Activated B cell treated with CpG ODN at 0.5 μM for 24 hours (primary cell): Measurements from ENCODE around the gene UGT2B11. TPM values are rescaled to one million over a fixed set of nuclear protein-coding genes. Genes with fewer than 3 reads are reported as not detected.
"Not testable (repeated sequence)": the region's sequence is repeated elsewhere in the genome, so short reads cannot be mapped to it uniquely, and the experiment has no call there.

ENCODE experiments used
- ATAC-seq: fragments of 200-7000 bp; cut with Tn5 transposase; one replicate; pipeline ENCODE4 v1.10.0; 2021; ENCODE audit warnings: low read depth, mild to moderate bottlenecking, moderate library complexity
- CTCF ChIA-PET: fragments of 350-600 bp; sonication (Branson Sonifier 250); formaldehyde crosslinking; loops from one replicate; lab custom pipeline; 2021; ENCODE audit warnings: antibody characterized with exemption; lab: Charles Lee
- POLR2A ChIA-PET: fragments of 350-600 bp; sonication (Branson Sonifier 250); formaldehyde crosslinking; loops from one replicate; lab custom pipeline; 2021; ENCODE audit warnings: antibody characterized with exemption; lab: Charles Lee
- DNase-seq: peaks from one replicate; pipeline ENCODE4 v3.0.0; 2022
- H3K27ac Mint-ChIP-seq: one replicate; pipeline ENCODE4 v1.8.0; 2020; ENCODE audit warnings: mixed read lengths
- H3K27me3 Mint-ChIP-seq: one replicate; pipeline ENCODE4 v1.8.0; 2021; ENCODE audit warnings: mixed read lengths
- H3K36me3 Mint-ChIP-seq: one replicate; pipeline ENCODE4 v1.8.0; 2021; ENCODE audit warnings: low read depth, mixed read lengths
- H3K4me1 Mint-ChIP-seq: one replicate; pipeline ENCODE4 v1.8.0; 2021; ENCODE audit warnings: mixed read lengths
- H3K4me3 Mint-ChIP-seq: one replicate; pipeline ENCODE4 v1.8.0; 2020; ENCODE audit warnings: mild to moderate bottlenecking, mixed read lengths
- H3K9me3 Mint-ChIP-seq: one replicate; pipeline ENCODE4 v1.8.0; 2020; ENCODE audit warnings: mixed read lengths
- CTCF ChIP-seq: fragments of 200-600 bp; IDR thresholded peaks from one replicate; pipeline ENCODE4 v1.8.0; 2022; ENCODE audit warnings: antibody characterized with exemption, mild to moderate bottlenecking
- intact Hi-C: fragments of 100-400 bp; cut with micrococcal nuclease; formaldehyde crosslinking; loops from one replicate; pipeline ENCODE4 v1.15.1; 2024
- total RNA-seq: library from RNA; stranded (reverse); gene quantifications from 2 replicates; pipeline ENCODE4 v1.2.3, GENCODE V29; 2022

The UGT2B11 gene
- total RNA-seq, 1 donor from 2014 or later, result not detected

DNA sequence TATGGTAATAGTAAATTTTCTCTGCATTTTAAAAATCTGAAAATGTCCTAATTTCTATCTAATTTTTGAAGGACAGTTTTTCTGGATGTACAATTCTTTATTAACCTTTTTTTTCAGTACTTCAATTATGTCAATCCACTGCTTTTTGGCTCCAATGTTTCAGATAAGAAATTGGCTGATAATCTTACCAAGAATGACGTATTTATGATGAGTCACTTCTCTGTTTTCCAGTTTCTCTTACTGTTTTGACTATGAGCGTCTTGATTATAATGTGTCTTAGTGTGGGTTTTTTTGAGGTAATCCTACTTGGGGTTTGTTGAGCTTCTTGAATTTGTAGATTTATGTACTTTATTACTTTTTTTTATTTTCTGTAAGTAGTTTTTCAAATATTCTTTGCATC lies 47.2 kb downstream of the UGT2B11 start:
- Mint-ChIP-seq H3K9me3 (no peaks in the 10 kb centered on the region), H3K27ac (no peak overlapping the region), H3K27me3 (no peaks in the 10 kb centered on the region), H3K4me3 (no peak overlapping the region), H3K4me1 (no peaks in the 10 kb centered on the region), H3K36me3 (no peaks in the 10 kb centered on the region)
- CTCF ChIA-PET, result no interaction called here
- ATAC-seq, result no peak
- POLR2A ChIA-PET, result no interaction called here
- no peak for DNase-seq
- intact Hi-C loops, result no loop called here
- TF ChIP-seq CTCF, result no peak

GRCh38 chr4:69166376-69166775 lies 48.2 kb downstream of the UGT2B11 start:
- POLR2A ChIA-PET, H3K9me3 Mint-ChIP-seq, DNase-seq, CTCF ChIA-PET, H3K27ac Mint-ChIP-seq, ATAC-seq, H3K27me3 Mint-ChIP-seq, H3K36me3 Mint-ChIP-seq, H3K4me1 Mint-ChIP-seq, intact Hi-C loops, H3K4me3 Mint-ChIP-seq: not testable (repeated sequence)

GRCh38 chr4:69165707-69166106 lies 48.8 kb downstream of the UGT2B11 start:
- H3K27ac Mint-ChIP-seq, H3K9me3 Mint-ChIP-seq, POLR2A ChIA-PET, H3K4me3 Mint-ChIP-seq, ATAC-seq, H3K27me3 Mint-ChIP-seq, intact Hi-C loops, CTCF ChIA-PET, DNase-seq, H3K4me1 Mint-ChIP-seq, H3K36me3 Mint-ChIP-seq: not testable (repeated sequence)

- no peak for TF ChIP-seq CTCF
- ChIA-PET CTCF (no interaction called here), POLR2A (no interaction called here)
- ATAC-seq (no peak), DNase-seq (no peak)
- H3K27me3 Mint-ChIP-seq, result no peaks in the 10 kb centered on the region
- H3K27ac Mint-ChIP-seq, result no peak overlapping the region
- H3K9me3 Mint-ChIP-seq, result no peaks in the 10 kb centered on the region
- no peaks in the 10 kb centered on the region for H3K4me1 Mint-ChIP-seq
- H3K4me3 Mint-ChIP-seq, result no peak overlapping the region
- H3K36me3 Mint-ChIP-seq, result no peaks in the 10 kb centered on the region
- intact Hi-C loops, result no loop called here
Measured at GRCh38 chr4:69156913-69157312, 57.6 kb downstream of the UGT2B11 start.

- H3K36me3 Mint-ChIP-seq, result no peaks in the 10 kb centered on the region
- no peaks in the 10 kb centered on the region for H3K4me1 Mint-ChIP-seq
- no peak for TF ChIP-seq CTCF
- no peaks in the 10 kb centered on the region for H3K9me3 Mint-ChIP-seq
- ChIA-PET POLR2A (no interaction called here), CTCF (no interaction called here)
- ATAC-seq (no peak), DNase-seq (no peak)
- intact Hi-C loops, result no loop called here
- no peaks in the 10 kb centered on the region for H3K27me3 Mint-ChIP-seq
- H3K4me3 Mint-ChIP-seq, result no peak overlapping the region
- no peak overlapping the region for H3K27ac Mint-ChIP-seq
Measured at GRCh38 chr4:69154021-69154420, 60.5 kb downstream of the UGT2B11 start.

Other genes with a start within 250 kb of the UGT2B11 start
- gene UGT2B7, start 118.3 kb downstream of the UGT2B11 start, total RNA-seq, result not detected in 2 replicates
- gene UGT2B28, start 65.7 kb upstream of the UGT2B11 start, total RNA-seq, result not detected in 2 replicates